ENCODE measurements around the gene MYZAP. TPM values are rescaled to one million over a fixed set of nuclear protein-coding genes. Genes with fewer than 3 reads are reported as not detected.

MYZAP gene, protein sequence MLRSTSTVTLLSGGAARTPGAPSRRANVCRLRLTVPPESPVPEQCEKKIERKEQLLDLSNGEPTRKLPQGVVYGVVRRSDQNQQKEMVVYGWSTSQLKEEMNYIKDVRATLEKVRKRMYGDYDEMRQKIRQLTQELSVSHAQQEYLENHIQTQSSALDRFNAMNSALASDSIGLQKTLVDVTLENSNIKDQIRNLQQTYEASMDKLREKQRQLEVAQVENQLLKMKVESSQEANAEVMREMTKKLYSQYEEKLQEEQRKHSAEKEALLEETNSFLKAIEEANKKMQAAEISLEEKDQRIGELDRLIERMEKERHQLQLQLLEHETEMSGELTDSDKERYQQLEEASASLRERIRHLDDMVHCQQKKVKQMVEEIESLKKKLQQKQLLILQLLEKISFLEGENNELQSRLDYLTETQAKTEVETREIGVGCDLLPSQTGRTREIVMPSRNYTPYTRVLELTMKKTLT
- total RNA-seq (2014; rRNA removed; shearing (Covaris generic)) = 2.5 and 2.6 TPM in 2 replicates

DNA sequence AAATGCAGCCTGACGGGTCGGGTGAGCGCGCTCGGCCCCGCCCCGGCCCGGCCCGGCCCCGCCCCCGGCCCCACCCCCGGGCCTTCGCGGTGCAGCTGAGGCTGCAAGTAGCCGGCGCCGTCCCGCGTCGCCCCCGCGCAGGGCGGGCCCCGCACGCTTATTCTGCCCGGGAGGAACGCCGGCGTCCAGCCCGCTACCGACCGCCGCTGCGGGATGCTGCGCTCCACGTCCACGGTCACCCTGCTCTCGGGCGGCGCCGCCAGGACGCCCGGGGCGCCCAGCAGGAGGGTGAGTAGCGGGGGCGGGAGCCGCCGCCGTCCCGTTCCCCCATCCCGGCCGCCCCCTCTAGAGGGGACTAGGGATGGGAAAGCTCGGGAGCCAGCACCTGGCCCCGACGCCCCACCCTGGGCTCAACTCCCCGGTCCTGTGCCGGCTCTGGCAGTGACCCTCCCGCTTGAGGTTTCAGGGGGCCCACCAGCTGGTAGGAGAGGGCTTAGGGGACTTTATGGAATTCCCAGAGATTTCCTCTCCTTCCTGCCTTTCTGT is at the start of gene MYZAP:
Gene MYZAP, plus strand, starts transcription at position 83 of the 546 bp plus-strand sequence. Its CDS starts 131 bp downstream, at position 214.

DNA sequence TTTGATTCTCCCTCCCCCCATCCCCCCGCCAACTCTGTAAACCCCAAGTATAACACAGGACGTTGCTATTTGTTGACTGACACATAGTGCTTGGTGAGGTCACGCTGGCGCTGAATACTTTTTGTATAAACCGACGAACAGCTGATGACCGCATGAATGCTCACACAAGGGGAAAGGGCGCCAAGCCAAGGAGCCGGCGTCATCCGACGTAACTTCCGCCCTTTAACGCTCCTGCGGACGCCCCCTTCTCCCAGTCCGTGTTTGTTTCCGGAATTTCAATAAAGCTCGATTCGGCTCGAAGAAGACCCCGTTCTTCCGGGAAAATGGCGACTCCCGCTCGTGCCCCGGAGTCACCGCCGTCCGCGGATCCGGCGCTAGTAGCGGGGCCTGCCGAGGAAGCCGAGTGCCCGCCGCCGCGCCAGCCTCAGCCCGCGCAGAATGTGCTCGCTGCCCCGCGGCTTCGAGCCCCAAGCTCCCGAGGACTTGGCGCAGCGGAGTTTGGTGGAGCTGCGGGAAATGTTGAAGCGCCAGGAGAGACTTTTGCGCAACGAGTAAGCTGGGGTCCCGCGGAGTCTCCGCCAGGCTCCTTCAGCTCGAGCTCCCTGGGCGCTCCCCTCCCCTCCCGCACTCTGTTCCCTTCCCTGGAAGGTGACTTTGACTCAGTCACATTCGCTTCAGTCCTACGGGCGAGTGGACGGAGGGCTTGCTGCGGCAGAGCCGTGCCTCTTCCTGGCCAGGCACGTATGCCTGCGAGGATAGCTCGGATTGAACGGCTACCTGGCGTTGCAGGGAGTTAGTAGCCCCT is 114.9 kb downstream of the MYZAP start, which contains the start of gene POLR2M:
Gene POLR2M, plus strand, starts transcription at position 310 of the 805 bp plus-strand sequence. Its CDS starts 129 bp downstream, at position 439.

Other genes with a start within 250 kb of the MYZAP start
- gene CGNL1, start 215.4 kb upstream of the MYZAP start, total RNA-seq (2014; rRNA removed; shearing (Covaris generic)) = 0.08 TPM in 2 replicates
- gene POLR2M, start 114.8 kb downstream of the MYZAP start, total RNA-seq (2014; rRNA removed; shearing (Covaris generic)) = 632 and 977 TPM in 2 replicates

Data from A375 (cell line).